Activated CD4-positive, alpha-beta T cell treated with anti-CD3 and anti-CD28 coated beads, Interleukin-2, amount 50 U/mL, for 24 hours (primary cell): Measurements from ENCODE around the gene RETREG2.
"Not testable (repeated sequence)": the region's sequence is repeated elsewhere in the genome, so short reads cannot be mapped to it uniquely, and the experiment has no call there.

Experiments
- DNase-seq, 2 donors: peaks; one replicate each; pipeline ENCODE4 v3.0.0-alpha.2; 2020; ENCODE audit warnings: low read depth in 1 of 2, low spot score in 1 of 2

The RETREG2 gene

DNA sequence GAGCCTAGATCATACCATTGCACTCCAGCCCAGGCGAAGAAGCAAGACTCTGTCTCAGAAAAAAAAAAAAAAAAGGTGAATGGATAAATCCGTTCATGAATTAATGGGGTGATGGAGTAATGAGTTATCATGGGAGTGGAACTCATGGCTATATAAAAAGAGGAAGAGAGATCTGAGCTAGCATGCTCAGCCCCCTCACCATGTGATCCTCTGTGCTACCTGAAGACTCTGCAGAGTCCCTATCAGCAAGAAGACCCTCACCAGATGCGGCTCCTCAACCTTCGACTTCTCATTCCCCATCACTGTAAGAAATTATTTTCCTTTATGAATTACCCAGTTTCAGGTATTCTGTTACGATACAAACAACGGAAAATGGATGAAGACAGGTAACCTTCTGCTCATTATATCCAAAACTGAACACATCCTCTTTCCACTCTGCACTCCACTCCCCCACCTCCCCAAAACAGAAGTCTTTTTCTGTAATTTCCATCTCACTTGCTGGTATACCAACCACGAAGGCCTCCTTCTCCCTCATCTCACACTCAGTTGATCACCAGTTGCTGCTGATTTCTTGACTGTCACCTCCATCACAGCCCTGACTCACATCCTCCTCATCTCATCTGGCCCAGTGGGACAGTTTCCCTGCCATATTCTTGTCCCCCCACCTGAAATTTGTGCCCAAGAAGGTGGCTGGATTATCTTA is 8.8 kb downstream of the RETREG2 start:
- DNase-seq = no peak

DNA sequence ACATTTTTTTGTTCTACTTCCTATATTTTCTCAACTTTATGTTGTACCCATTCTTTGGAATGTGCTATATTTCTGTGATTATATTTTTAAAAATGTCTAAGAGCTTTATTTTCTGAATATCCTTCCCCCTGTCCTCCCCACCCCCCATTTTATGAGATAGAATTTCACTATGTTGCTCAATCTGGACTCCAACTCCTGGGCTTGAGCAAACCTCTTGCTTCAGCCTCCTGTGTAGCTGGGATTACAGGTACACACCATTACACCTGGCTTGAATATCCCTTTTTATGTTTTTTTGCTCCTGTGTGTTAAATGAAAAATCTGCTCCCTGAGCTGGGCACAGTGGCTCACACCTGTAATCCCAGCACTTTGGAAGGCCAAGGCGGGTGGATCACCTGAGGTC is 19.3 kb downstream of the RETREG2 start:
- DNase-seq = no peak

GRCh38 chr2:219198974-219199373 is 20.9 kb downstream of the RETREG2 start:
- no peak for DNase-seq

- no peak for DNase-seq
Measured at GRCh38 chr2:219199470-219200211, 21.6 kb downstream of the RETREG2 start.

DNA sequence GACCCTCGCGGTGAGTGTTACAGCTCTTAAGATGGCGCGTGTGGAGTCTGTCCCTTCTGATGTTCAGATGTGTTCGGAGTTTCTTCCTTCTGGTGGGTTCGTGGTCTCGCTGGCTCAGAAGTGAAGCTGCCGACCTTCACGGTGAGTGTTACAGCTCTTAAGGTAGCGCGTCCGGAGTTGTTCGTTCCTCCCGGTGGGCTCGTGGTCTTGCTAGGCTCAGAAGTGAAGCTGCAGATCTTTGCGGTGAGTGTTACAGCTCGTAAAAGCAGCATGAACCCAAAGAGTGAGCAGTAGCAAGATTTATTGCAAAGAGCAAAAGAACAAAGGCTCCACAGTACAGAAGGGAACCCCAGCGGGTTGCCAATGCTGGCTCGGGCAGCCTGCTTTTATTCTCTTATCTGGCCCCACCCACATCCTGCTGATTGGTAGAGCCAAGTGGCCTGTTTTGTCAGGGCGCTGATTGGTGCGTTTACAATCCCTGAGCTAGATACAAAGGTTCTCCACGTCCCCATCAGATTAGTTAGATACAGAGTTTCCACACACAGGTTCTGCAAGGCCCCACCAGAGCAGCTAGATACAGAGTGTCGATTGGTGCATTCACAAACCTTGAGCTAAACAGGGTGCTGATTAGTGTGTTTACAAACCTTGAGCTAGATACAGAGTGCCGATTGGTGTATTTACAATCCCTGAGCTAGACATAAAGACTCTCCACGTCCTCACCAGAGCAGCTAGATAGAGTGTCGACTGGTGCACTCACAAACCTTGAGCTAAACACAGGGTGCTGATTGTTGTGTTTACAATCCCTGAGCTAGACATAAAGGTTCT is 22.6 kb downstream of the RETREG2 start:
- DNase-seq = not testable (repeated sequence)

DNA sequence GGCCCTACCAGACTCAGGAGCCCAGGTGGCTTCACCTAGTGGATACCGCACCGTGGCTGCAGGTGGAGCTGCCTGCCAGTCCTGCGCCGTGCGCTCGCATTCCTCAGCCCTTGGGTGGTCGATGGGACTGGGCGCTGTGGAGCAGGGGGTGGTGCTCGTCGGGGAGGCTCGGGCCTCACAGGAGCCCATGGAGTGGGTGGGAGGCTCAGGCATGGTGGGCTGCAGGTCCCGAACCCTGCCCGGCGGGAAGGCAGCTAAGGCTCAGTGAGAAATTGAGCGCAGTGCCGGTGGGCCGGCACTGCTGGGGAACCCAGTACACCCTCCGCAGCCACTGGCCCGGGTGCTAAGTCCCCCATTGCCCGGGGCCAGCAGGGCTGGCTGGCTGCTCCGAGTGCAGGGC is 23.3 kb downstream of the RETREG2 start:
- DNase-seq = not testable (repeated sequence)

DNA sequence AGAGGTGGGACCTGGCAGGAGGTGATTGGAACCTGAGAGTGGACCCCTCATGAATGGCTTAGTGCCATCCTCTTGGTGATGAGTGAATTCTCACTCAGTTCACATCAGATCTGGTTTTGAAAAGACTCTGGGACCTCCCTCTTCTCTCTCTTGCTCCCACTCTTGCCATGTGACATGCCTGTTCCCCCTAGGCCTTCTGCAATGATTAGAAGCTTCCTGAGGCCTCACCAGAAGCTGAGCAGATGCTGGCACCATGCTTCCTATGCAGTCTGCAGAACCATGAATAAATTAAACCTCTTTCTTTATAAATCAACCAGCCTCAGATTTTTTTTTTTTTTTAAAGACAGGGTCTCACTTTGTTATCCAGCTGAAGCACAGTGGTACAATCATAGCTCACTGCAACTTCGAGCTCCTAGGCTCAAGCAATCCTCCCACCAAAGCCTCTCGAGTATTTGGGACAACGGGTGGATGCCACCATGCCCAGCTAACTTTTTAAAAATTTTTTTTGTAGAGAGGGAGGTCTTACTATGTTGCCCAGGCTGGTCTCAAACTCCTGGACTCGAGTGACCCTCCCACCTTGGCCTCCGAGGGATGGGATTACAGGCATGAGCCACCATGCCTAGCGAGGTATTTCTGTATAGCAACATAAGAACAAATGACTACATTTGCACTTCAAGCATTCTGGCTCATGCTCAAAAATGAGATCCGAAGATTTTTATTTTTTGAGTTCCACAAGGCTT is 26.5 kb downstream of the RETREG2 start:
- DNase-seq = no peak

- DNase-seq = no peak
Measured at GRCh38 chr2:219205165-219205538, 27.1 kb downstream of the RETREG2 start.

GRCh38 chr2:219205981-219206327 is 27.9 kb downstream of the RETREG2 start:
- DNase-seq = no peak

- DNase-seq = peak; percentile 85 to 87
Measured at GRCh38 chr2:219206328-219207133, 28.5 kb downstream of the RETREG2 start, which contains the start of gene ZFAND2B. ZFAND2B (plus strand) TSS chr2:219206782; CDS start chr2:219206988, 206 bp downstream.

GRCh38 chr2:219207134-219207883 is 29.2 kb downstream of the RETREG2 start:
- DNase-seq = no peak

GRCh38 chr2:219207884-219208740 is 30.0 kb downstream of the RETREG2 start:
- no peak for DNase-seq

DNA sequence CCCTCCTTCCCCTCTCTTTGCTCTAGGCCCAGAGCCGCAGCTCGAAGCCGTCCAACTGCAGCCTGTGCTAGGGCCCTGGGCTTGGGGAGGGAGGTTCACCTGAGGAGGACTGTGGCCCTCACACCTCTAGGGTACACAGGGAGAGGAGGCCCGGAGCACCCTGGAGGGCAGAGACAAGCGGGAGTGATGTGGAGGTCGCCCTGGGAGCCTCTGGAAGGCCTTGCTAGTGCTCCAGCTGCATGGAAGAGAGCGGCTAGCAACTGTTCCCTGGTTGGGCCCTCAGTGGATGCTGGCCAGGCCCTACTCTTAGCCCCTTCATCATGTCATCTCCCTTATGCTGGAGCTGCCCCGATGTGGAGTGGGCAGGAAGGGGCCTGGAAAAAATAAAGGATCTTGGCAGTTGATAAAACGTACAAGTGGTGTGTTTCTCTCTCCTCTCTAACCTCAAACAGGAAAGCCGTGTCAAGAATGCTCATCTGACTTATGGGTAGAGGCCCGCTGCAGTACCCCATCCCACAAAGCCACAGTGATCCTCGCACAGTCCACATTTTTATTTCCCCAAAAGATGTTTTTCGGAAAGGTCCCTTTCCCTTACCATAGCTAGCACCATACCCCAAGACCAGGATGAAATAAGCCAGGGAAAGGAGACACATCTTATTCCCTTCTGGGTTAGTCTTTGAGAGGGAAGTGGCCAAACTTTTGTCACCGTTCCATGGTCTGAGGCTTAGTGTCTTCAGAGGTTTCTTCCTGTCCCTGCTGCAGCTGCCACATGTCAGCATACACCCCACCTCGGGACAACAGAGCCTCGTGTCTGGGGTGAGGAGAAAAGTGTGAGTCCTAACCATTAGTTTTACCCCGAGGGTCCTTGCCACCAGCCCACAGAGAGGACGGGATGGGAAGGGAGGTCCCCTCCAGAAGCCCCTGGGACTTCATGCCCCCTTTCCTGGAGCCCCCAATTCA is 31.4 kb downstream of the RETREG2 start:
- DNase-seq = no peak

GRCh38 chr2:219210196-219210885 is 32.3 kb downstream of the RETREG2 start:
- no peak for DNase-seq

GRCh38 chr2:219210886-219211362 is 32.8 kb downstream of the RETREG2 start:
- DNase-seq = no peak

- no peak for DNase-seq
Measured at GRCh38 chr2:219213026-219213415, 34.9 kb downstream of the RETREG2 start.
